Activated CD4-positive, alpha-beta T cell treated with anti-CD3 and anti-CD28 coated beads, Interleukin-2, amount 50 U/mL, for 48 hours (primary cell): Measurements from ENCODE around the gene NADSYN1.

Experiments used
- DNase-seq, 2 experiments: peaks; one replicate each; pipeline ENCODE4 v3.0.0-alpha.2; 2020

The NADSYN1 gene

GRCh38 chr11:71474141-71474770, 21.3 kb downstream of the NADSYN1 start:
- no peak for DNase-seq

DNA sequence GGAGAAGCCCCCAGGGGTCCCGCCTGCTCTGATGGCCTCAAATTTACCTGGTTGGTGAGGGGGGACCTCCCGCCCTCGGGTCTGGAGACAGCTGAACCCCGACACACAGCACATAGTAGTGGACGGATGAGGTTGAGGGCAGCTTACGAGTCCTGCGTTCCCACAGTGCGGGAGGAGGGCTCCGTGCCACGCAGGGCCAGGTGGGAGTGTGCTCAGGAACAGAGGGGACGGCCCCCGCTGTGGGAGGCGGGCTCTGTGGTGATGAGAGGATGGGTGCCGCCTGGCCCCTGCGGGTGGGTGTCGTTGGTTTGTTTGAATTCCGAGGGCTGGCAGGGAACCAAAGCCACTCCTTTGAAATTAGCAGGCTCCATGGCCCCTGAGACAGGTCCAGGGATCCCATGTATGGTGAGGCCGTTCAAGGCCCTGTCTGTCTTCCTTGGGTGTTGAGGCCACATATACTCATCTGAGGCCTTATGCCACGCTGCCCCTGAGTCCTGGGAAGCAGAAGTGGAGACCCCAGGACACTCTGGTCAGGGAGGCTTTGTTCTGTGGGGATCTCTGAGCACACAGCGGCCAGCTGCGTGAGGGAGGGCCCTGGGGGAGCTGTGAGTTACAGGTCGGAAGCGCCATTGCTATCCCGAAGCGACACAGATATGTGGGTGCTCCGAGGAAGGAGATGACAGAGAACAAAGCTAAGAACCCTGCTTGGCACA, 21.9 kb downstream of the NADSYN1 start:
- DNase-seq: no peak

DNA sequence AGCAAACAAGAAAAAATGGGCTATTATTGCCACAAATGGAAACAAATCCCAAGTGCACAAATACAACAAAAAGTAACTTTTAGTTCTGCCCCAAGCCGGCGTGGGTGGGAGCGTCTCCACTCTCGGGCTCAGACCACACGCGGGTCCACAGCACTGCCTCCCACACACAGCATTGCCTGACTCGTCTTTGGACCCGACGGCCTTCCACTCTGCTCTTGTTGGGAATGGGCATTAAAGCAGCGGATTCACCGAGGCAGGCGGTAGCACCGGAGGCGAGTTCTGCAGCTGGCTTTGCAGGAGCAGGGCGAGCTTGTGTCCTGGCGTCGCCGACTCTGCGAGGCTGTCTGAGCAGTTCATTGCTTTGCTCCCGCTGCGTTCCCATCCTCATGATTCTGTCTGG, 23.0 kb downstream of the NADSYN1 start:
- DNase-seq: no peak

DNA sequence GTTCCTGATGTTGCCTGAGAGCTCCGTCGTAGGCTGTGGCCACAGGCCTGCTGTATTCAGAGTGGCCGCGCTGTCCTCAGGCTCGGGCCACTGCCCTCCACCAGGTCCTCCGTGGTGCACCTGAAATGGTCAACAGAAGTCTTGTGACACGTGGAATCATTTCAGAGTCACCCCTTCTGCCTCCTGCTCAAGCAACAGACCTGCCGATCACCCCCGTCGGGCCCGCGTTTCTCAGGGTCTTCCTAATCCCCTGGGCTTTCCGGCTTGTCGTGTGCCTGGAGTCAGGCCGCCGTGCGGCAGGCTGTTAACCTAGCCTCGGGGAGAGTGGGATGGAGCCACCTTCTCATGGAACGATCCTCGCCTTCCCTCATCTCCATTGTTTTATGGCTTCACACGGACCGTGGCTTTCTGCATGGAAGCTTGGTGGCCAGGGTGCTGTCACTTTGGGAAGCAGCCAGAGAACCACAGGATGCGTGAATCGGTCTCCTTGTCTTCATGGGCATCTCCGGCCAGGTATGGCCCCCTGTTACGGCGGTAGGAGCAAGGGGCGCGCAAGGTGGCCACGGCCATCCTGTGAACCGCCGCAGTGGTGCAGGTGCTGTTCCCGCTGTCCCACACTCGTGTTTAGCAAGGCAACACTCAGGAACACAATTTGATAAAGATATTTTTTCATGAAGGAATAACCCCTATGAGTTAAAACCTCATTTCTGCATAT, 24.1 kb downstream of the NADSYN1 start:
- DNase-seq: no peak

GRCh38 chr11:71477641-71478527, 24.9 kb downstream of the NADSYN1 start:
- no peak for DNase-seq

GRCh38 chr11:71478528-71478840, 25.5 kb downstream of the NADSYN1 start:
- no peak for DNase-seq

- DNase-seq: no peak
These were observed 28.3 kb downstream of the NADSYN1 start for GRCh38 chr11:71481101-71481960.

GRCh38 chr11:71482216-71482615, 29.2 kb downstream of the NADSYN1 start:
- no peak for DNase-seq

GRCh38 chr11:71482746-71483364, 29.9 kb downstream of the NADSYN1 start:
- DNase-seq: no peak

DNA sequence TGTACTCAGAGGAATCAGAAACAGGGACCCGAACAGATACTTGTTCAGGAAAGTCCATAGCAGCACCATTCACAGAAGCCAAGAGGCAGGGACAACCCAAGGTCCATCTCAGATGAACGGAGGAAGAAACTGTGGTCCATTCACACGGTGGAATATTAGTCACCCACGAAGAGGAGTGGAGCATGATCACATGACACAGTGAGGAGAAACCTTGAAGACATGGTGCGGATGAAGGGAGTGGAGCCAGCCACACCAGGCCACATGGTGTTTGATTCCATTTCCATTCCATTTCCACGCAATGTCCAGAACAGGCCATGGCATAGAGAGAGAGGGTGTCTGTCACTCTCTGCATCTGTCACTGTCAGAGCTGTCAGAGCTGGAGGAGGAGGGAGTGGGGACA, 30.7 kb downstream of the NADSYN1 start:
- no peak for DNase-seq

- DNase-seq: no peak
These were observed 31.5 kb downstream of the NADSYN1 start for GRCh38 chr11:71484248-71485062.

- DNase-seq: no peak
These were observed 32.0 kb downstream of the NADSYN1 start for GRCh38 chr11:71485063-71485399.

GRCh38 chr11:71485466-71485865, 32.5 kb downstream of the NADSYN1 start:
- no peak for DNase-seq

DNA sequence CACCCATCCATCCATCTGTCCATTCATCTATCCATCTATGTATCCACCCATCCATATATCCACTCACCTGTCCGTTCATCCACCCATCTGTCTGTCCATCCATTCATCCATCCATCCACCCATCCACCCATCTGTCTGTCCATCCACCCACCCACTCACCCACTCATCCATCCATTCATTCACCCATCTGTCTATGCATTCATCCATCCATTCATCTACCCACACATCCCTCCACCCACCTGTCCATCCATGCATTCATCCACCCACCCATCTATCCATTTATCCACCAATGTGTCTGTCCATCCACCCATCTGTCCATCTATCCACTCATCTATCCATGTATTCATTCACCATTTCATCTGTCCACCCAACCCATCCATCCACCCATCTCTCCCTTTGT, 33.3 kb downstream of the NADSYN1 start:
- no peak for DNase-seq

DNA sequence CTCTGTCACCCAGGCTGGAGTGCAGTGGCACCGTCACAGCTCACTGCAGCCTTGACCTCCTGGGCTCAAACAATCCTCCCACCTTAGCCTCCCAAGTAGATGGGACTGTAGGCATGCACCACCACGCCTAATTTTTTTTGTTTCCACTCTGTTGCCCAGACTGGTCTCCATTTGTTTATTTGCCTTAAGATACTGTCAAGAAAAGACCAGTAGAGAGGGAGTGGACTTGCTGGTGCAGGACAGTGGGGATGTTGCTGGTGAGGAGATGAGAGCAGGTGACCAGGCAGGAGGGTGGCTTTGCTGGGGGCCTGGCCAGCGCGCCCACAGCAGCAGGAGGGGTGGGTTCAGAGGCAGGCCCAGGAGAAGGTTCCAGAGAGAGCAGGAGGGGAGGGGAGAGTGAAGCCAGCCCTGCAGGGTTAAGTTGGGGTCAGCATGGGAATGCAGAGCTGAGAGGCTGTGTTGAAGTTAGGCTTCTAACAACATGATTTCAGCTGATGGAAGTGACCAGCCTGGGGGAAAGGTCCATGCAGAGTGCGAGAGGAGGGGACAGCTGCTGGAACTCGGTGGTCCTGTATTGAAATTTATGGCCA, 35.8 kb downstream of the NADSYN1 start:
- DNase-seq: no peak

DNA sequence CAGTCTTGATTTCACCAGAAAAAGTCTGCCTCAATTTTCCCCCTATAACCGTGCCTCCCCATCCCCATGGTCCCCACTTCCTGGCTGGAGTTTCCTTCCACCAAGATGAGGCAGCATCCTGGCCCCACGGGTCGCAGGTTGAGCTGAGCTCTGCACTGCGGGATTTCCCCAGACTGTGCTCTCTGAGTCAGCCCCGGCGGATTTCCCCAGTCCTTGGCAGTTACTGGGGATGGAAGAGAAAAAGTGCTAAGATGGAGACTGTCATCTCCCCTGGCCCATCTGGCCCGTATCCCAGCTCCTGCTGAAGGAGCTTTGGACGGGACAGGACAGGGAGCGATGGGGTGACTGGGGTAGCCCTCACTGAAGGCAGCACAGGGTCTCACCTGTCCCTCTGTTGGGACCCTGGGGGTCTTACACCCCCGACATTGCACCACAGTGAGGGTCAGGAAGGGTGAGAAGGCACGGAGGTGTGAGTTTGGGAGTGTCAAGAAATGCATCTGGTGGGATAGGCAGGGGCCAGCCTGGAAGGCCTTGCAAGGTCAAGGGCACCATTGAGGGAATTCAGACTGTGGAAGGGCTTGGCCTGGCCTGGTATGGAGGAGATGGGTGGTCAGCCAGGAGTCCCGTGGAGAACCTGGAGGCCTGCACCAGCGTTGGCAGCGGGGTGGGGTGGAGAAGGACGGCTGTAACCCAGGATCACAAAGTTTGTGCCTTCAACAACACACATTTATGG, 36.5 kb downstream of the NADSYN1 start:
- DNase-seq: peak; percentile 79 to 84

GRCh38 chr11:71490044-71490730, 37.2 kb downstream of the NADSYN1 start:
- no peak for DNase-seq

DNA sequence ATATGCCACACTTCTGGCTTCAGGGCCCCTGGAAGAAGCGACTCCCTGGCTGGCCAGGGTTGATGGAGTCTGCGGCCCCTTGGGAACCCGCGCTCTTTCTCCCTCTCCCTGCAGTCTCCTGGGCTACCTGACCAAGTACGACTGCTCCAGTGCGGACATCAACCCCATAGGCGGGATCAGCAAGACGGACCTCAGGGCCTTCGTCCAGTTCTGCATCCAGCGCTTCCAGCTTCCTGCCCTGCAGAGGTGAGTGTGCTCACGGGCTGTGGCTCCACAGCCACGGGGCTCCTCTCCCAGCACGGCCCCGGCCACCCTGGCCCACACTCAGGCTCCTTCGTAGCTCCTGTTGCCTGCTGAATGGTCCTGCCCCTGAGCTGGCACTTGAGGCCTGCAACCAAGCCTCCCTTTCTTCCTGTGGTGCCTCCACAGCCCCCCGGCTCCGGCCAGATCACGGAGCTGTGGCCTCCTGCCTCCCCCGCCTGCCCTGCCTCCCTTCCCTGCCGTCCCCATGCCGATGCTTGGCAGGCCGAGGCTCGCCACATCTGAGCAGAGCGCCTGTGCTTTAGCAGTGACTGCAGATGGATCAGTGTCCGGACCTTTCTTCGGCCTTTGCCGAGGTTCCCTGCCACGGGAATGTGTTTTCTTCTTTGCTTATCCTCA, 37.9 kb downstream of the NADSYN1 start:
- no peak for DNase-seq

DNA sequence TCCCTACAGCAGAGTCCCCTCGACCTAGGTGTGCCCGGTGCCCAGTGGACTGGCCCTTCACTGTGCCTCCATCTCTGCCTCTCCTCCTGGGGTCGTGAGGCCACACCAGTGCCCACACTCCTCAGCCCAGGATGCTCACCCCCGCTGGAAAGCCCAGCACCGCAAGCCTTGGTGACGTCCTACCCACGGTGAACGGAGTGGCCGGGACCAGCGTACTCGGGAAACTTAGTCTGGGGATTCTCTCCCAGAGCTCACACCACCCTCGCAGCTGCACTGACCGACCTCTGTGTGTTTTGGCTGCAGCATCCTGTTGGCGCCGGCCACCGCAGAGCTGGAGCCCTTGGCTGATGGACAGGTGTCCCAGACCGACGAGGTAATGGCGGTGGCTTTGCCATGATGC, 38.5 kb downstream of the NADSYN1 start:
- DNase-seq: no peak
